ENCODE data around the gene CASP8. TPM values are rescaled to one million over a fixed set of nuclear protein-coding genes. Genes with fewer than 3 reads are reported as not detected.

The CASP8 gene
- total and polyA plus RNA-seq, 2 of the 8 experiments (the other 6 are each of a cell fraction or from before 2014, with no cell fraction given), result 2.3 to 3.6 TPM

DNA sequence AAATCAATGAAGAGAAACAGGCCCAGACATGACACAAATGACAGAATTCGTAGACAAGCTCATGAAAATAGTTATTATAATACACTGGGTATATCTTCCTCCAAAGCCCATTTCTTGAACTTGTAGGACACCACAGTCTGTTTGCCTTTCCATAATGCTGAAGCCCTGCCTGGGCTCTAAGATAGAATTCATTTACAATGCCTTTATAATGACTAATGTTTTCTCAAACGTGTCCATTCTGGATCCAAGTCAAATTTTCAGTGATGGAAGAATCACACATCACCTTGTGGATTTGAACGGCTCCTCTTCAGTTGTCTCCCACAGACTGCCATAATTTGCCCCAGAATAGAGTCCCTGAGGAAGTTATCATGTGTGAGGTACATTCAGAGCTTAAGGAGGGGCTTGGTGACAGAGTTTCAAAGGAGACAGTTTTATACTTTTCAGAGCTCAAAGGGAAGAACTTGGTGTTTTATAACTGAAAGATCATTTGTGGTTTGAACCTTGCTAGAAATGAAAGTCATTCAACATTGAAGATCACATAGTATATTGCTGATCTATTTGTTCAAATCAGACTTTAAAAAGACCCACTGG lies 38.2 kb downstream of the CASP8 start:
- Histone ChIP-seq H3K9me3 (ENCODE audit: insufficient read depth in 2 of 2, low read depth in 1 of 2, low read length in 1 of 2) (peaks cover 7 to 11% of the 10 kb centered on the region in 2 experiments; a peak in 2 of 4 replicates), H3K56ac (replicated peaks; ENCODE audit: insufficient read length, low read depth, low read length) (no peak overlapping the region), H4K20me1 (replicated peaks in 1 of 2; ENCODE audit: control insufficient read depth in 1 of 2, insufficient read depth in 2 of 2, low read length in 2 of 2) (no peaks in the 10 kb centered on the region), H3K4me2 (ENCODE audit: insufficient read depth in 1 of 2, low read depth in 2 of 2, low read length in 2 of 2) (no peak overlapping the region), H3K36me3 (ENCODE audit: control insufficient read depth in 2 of 4, insufficient read depth in 4 of 4, low read length in 3 of 4) (no peaks in the 10 kb centered on the region), H3K79me1 (ENCODE audit: low read depth, low read length) (no peaks in the 10 kb centered on the region), H3K18ac (ENCODE audit: extremely low read depth, low read length) (no peak overlapping the region), H2BK5ac (ENCODE audit: low read depth, low read length) (no peak overlapping the region), H2BK20ac (ENCODE audit: low read length) (no peak overlapping the region), H3K14ac (ENCODE audit: insufficient read length) (no peak overlapping the region), H4K5ac (ENCODE audit: insufficient read length, low read depth, low read length) (no peak overlapping the region), H3K9ac (replicated peaks in 1 of 4; ENCODE audit: extremely low read depth in 1 of 4, low read depth in 3 of 4, low read length in 3 of 4) (no peak overlapping the region), H3K27ac (ENCODE audit: low read depth, low read length) (no peak overlapping the region), H2BK15ac (ENCODE audit: low read length) (no peak overlapping the region), H2AFZ (ENCODE audit: low read length) (no peak overlapping the region), H3K4me3 (ENCODE audit: extremely low read depth in 1 of 4, insufficient read depth in 2 of 4, low read depth in 3 of 4, low read length in 4 of 4) (no peak overlapping the region), H3K79me2 (ENCODE audit: control insufficient read depth in 1 of 2, insufficient read depth in 2 of 2, low read length in 2 of 2) (no peaks in the 10 kb centered on the region), H3K27me3 (replicated peaks in 1 of 4; ENCODE audit: control insufficient read depth in 3 of 4, extremely low read depth in 1 of 4, insufficient read depth in 3 of 4, low read length in 3 of 4) (no peaks in the 10 kb centered on the region), H2BK12ac (ENCODE audit: low read depth, low read length) (no peak overlapping the region), H4K8ac (ENCODE audit: extremely low read depth, insufficient read depth, low read length) (no peak overlapping the region), H2BK120ac (replicated peaks; ENCODE audit: low read depth, low read length) (no peak overlapping the region), H3K23me2 (ENCODE audit: low read depth, low read length) (no peaks in the 10 kb centered on the region), H4K91ac (replicated peaks; ENCODE audit: insufficient read length, low read length) (no peak overlapping the region), H3K23ac (ENCODE audit: insufficient read length) (no peak overlapping the region), H2AK5ac (ENCODE audit: low read depth, low read length) (no peak overlapping the region), H3K4ac (replicated peaks; ENCODE audit: insufficient read length, low read depth, low read length) (no peak overlapping the region), H3K4me1 (replicated peaks in 1 of 4; ENCODE audit: control insufficient read depth in 3 of 4, insufficient read depth in 4 of 4, low read length in 3 of 4) (no peaks in the 10 kb centered on the region)
- FAIRE-seq (no peak), DNase-seq (ENCODE audit: low read depth in 1 of 2, low spot score in 2 of 2) (no peak)
- CTCF ChIA-PET (ENCODE audit: partially characterized antibody), result interaction anchor here (1.3 to 1.9 kb wide), 3 partner anchors 22 to 66 kb away, joined by 3 to 8 read pairs (median 5); no protein-coding TSS in a partner anchor
- POLR2A ChIA-PET (ENCODE audit: partially characterized antibody), result no interaction called here
- 70% methylated on average over 3 of the region's 3 CpGs; no CpG with 5 or more reads in 1 of the 2 experiments for WGBS, 2 experiments (ENCODE audit: extremely low coverage in 1 of 2, insufficient coverage in 1 of 2, insufficient read length in 1 of 2, insufficient replicate concordance in 2 of 2, low coverage in 1 of 2, low lambda C conversion rate in 2 of 2, missing lambda C conversion rate in 1 of 2)
- TF ChIP-seq KDM1A (IDR thresholded peaks at IDR 0.05; ENCODE audit: borderline replicate concordance, low read length) (no peak), CREB1 (IDR thresholded peaks at IDR 0.05) (no peak), TAF7 (optimal IDR thresholded peaks at IDR 0.05; ENCODE audit: borderline replicate concordance, low read depth, low read length) (no peak), RXRA (IDR thresholded peaks at IDR 0.05; ENCODE audit: insufficient read depth, low read depth, low read length) (no peak), POU5F1 (IDR thresholded peaks at IDR 0.05; ENCODE audit: low read depth, low read length) (no peak), TBP (IDR thresholded peaks at IDR 0.05; ENCODE audit: low read depth, low read length) (no peak), POLR2A (IDR thresholded peaks at IDR 0.05; ENCODE audit: control extremely low read depth in 1 of 2, low read depth in 2 of 2, low read length in 2 of 2) (no peak), JUN (IDR thresholded peaks at IDR 0.05; ENCODE audit: low read depth, low read length) (no peak), PHF8 (conservative IDR thresholded peaks at IDR 0.05; ENCODE audit: low read depth, low read length) (no peak), RNF2 (IDR thresholded peaks at IDR 0.05; ENCODE audit: borderline replicate concordance, low read depth, low read length, missing control alignments, poor library complexity, severe bottlenecking) (no peak), SIN3A (conservative IDR thresholded peaks at IDR 0.05 in 1 of 2, IDR thresholded peaks at IDR 0.05 in 1 of 2; ENCODE audit: low read depth in 1 of 2, low read length in 2 of 2) (no peak), TCF12 (IDR thresholded peaks at IDR 0.05; ENCODE audit: low read depth, low read length) (no peak), SP2 (IDR thresholded peaks at IDR 0.05; ENCODE audit: low read length) (no peak)
- TF ChIP-seq, protein P1, sequence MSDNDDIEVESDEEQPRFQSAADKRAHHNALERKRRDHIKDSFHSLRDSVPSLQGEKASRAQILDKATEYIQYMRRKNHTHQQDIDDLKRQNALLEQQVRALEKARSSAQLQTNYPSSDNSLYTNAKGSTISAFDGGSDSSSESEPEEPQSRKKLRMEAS (IDR thresholded peaks at IDR 0.05), result no peak
